NCI-H345 (cell line): ENCODE measurements around the gene MYO18B.

Experiments
- DNase-seq: peaks from one replicate; lab custom pipeline; 2025; lab: John Stamatoyannopoulos, UW

Gene MYO18B

GRCh38 chr22:25748704-25749103 lies 6.7 kb downstream of the MYO18B start:
- no peak for DNase-seq

GRCh38 chr22:25749420-25750169 lies 7.6 kb downstream of the MYO18B start:
- no peak for DNase-seq

- DNase-seq: no peak
These were observed 8.7 kb downstream of the MYO18B start for GRCh38 chr22:25750569-25751173.

DNA sequence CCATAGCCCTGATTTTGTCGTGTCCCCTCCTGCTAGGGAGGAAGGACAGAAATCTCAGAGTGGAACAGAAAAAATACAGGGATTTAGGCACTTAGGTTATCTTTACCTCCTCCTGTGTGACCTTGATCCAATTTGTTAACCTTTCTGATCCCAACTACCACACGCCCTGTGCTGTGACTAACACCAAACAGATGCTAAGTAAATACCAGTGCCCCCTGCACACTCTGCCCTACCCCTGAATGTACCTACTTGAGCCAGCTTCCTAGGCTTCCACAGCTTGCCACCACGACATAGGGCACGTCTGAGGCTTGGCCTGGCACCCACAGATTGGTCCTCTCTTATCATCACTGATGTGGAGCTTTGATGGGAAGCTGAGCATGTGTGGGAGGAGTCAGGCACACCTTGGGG lies 9.2 kb downstream of the MYO18B start:
- DNase-seq: no peak

- DNase-seq: no peak
These were observed 10.7 kb downstream of the MYO18B start for GRCh38 chr22:25752615-25753214.

DNA sequence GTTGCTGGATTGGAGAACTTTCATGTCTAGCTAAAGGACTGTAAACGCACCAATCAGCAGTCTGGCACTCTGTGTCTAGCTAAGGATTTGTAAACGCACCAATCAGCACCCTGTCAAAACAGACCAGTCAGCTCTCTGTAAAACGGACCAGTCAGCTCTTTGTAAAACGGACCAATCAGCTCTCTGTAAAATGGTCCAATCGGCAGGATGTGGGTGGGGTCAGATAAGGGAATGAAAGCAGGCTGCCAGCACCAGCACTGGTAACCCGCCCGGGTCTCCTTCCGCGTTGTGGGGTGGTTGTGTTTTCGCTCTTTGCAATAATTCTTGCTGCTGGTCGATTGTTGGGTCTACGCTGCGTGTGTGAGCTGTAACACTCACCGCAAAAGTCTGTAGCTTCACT lies 11.3 kb downstream of the MYO18B start:
- no peak for DNase-seq

- no peak for DNase-seq
These were observed 12.7 kb downstream of the MYO18B start for GRCh38 chr22:25754527-25755202.

DNA sequence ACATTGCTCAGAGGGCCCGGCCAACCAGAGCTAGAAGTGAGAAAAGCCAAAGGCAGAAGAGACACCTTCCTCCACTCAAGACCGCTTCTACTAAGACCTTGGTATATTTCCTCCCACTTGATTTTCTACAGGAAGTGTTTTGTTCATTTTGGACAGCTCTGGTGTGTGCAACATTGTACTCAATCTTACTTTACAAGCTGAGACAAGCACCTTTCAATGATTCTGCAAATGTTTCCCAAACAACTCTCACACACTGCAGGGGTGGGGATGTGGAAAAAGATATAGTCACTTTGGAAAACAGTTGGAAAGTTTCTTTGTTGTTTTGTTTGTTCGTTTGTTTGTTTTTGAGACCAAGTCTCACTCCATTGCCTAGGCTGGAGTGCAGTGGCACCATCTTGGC lies 15.7 kb downstream of the MYO18B start:
- no peak for DNase-seq

GRCh38 chr22:25758316-25758715 lies 16.3 kb downstream of the MYO18B start:
- DNase-seq: no peak

DNA sequence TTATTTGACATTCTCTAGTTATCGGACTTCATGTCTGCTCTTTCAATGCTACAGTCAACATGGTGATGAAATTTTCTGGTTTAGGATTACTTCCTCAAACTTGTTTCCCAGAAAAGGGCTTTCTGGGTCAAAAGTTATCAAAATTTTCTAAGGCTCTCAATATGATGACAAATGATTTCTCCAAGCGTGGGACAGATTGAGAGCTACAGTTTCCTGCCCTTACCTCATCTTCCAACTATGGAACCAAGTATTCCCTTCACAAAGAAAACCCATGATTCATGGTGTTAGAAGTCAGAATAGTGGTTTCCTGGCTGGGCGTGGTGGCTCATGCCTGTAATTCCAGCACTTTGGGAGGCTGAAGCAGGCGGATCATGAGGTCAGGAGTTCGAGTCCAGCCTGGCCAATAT lies 17.8 kb downstream of the MYO18B start:
- DNase-seq: no peak

GRCh38 chr22:25760294-25760693 lies 18.3 kb downstream of the MYO18B start:
- DNase-seq: no peak

GRCh38 chr22:25760848-25761595 lies 19.0 kb downstream of the MYO18B start:
- DNase-seq: no peak

- DNase-seq: no peak
These were observed 20.2 kb downstream of the MYO18B start for GRCh38 chr22:25762147-25762546.

- DNase-seq: no peak
These were observed 21.3 kb downstream of the MYO18B start for GRCh38 chr22:25763239-25763777.

DNA sequence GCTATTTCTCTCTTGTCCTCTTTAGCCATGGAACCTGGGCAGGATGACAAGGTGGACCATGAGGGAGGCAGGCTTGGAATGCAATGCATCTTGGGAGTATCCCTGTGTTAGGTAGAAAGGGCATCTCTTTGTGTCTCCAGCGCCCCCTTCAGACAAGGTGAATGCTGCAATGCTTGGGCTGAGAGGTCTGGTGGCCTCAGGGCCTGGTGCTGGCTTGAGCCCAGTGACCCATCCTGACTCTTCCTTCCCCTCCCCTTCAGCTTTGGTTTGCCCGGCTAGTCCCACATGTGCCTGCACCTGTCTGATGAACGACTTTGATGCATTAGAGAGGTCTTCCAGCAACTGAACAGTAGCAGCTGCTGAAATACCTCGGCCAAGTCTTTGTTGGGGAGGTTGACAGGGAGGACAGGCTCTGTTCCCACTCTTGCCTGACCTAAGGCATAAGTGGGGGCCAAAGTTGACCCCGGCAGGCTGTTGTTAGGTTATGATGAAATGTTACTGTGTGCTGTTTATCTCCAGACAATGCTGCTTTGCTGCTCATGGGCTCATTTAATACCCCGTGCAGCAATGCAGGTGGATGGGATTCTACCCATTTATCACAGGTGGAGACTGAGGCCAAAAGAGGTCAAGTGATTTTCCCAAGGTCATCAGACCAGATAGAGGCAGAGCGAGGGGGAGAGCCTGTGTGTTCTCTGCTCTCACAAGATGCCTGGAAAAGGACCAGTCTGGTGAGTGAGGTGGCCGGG lies 22.5 kb downstream of the MYO18B start:
- DNase-seq: no peak

- no peak for DNase-seq
These were observed 23.0 kb downstream of the MYO18B start for GRCh38 chr22:25765016-25765367.

DNA sequence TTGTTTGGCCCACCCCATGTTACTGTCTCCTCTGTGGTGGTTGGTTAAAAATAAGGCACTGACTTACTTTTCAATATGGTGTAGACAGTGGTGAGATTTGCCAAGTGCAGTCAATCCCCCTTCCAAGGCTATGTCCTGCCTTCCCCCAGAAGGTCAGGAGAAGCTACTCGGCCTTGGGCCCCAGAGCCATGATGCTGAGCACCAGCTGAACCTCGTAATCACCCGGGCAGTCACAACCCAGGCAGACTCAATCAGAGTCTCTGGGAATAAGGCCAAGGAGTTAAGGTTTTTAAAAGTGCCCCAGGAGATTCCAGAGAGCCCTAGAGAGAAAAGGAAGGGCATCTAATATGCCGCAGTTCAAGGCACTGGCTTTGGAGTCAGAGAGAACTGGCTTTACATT lies 23.8 kb downstream of the MYO18B start:
- no peak for DNase-seq

- DNase-seq: no peak
These were observed 24.4 kb downstream of the MYO18B start for GRCh38 chr22:25766418-25766817.

DNA sequence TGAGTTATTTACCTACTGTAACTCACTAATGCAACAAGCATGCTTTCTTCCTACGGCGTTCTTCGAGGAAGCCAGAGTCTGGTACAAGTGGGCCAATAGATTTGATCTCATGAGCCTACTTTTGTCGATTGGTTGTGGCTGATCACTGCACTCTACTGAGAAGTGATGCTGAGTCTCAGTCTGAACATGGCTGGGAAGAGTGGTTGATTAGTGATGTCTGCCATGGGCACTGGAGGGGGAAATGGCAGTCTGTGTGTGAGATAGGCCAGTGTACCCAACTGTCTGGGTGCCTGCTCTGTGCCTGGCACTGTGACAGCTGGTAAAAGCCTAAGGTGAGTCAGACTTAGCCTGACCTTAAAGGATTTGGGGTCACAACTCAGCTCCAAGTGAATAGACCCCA lies 28.3 kb downstream of the MYO18B start:
- DNase-seq: no peak

DNA sequence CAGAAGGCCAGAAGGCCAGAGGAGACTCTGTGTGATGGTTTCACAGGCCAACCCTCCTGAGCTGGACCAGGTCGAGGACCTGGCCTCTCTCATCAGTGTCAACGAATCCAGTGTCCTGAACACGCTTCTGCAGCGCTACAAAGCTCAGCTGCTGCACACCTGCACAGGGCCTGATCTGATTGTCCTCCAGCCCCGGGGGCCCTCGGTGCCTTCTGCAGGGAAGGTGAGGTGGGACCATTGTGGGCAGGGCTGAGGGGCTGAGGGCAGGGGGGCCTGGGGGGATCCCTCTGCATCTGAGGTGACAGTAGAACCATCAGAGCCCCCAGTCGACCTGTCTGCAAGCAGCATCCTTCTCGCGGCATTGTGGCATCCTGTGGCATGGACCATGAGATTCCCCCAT lies 30.3 kb downstream of the MYO18B start:
- no peak for DNase-seq

- peak; percentile 10 for DNase-seq
These were observed 32.6 kb downstream of the MYO18B start for GRCh38 chr22:25774575-25775026.
